AG04449 (cell line): Measurements from ENCODE around the gene SULT1C2.
A peak's percentile ranks its signal among the peaks of the same experiment; 100 is the strongest.

Experiments used
- CTCF ChIA-PET: fragments of 350-600 bp; formaldehyde crosslinking; extraction: SDS; loops from one replicate; lab custom pipeline; 2021; ENCODE audit warnings: antibody characterized with exemption; lab: Yijun Ruan, JAX
- POLR2A ChIA-PET: fragments of 400-600, 350-600 bp; formaldehyde crosslinking; extraction: SDS; loops from one replicate; lab custom pipeline; 2020; ENCODE audit warnings: antibody characterized with exemption, inconsistent platforms; lab: Yijun Ruan, JAX
- DNase-seq: peaks from one replicate; pipeline ENCODE4 v3.0.0-alpha.2; 2010; ENCODE audit warnings: low read depth, low spot score
- H3K4me3 ChIP-seq: 2 replicates; pipeline ENCODE4 v1.5.1; 2011; ENCODE audit warnings: low read depth, mild to moderate bottlenecking, control low read depth, low read length
- TF ChIP-seq, protein P1 (sequence below): IDR thresholded peaks from one replicate; pipeline ENCODE4 v1.5.1; 2011; ENCODE audit warnings: mild to moderate bottlenecking, moderate library complexity, low read length, control low read depth, inconsistent platforms; ENCODE audit not compliant: insufficient read depth; ENCODE audit errors: missing control alignments

Gene SULT1C2

DNA sequence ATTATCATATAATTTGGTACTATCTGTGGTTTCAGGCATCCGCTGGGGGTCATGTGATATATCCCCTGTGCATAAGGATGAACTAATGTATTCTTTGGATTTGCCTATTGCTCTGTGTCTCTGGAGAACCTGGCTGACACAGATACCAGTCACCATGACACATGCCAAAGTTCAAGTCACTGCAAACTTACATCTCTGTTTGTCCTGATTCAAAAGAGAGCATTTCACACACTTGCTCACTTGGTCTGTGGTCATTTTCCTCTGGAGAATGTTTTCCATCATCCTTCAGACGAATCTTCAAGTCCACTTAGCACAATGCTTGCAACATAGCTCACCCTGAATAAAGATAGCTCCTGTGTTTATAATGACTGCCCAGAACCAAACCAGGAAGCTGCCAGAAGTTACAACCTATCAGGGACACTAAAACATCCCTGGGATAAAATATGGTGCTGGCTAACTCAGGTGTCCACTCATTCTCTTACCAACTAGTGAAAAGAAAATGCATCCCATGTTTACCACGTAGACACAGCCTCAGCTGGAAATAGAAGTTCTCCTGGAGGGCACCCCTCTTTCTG lies 30.9 kb upstream of the SULT1C2 start:
- no peak for DNase-seq
- POLR2A ChIA-PET, result no interaction called here
- TF ChIP-seq, protein P1, sequence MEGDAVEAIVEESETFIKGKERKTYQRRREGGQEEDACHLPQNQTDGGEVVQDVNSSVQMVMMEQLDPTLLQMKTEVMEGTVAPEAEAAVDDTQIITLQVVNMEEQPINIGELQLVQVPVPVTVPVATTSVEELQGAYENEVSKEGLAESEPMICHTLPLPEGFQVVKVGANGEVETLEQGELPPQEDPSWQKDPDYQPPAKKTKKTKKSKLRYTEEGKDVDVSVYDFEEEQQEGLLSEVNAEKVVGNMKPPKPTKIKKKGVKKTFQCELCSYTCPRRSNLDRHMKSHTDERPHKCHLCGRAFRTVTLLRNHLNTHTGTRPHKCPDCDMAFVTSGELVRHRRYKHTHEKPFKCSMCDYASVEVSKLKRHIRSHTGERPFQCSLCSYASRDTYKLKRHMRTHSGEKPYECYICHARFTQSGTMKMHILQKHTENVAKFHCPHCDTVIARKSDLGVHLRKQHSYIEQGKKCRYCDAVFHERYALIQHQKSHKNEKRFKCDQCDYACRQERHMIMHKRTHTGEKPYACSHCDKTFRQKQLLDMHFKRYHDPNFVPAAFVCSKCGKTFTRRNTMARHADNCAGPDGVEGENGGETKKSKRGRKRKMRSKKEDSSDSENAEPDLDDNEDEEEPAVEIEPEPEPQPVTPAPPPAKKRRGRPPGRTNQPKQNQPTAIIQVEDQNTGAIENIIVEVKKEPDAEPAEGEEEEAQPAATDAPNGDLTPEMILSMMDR, result no peak

GRCh38 chr2:108260773-108261172 lies 27.9 kb upstream of the SULT1C2 start:
- no peak overlapping the region for H3K4me3 ChIP-seq
- no peak for DNase-seq
- TF ChIP-seq, protein P1, result no peak
- CTCF ChIA-PET, result no interaction called here
- POLR2A ChIA-PET, result no interaction called here

More for the DNA sequence above, 30.9 kb upstream of the SULT1C2 start:
- CTCF ChIA-PET, result no interaction called here
- no peak overlapping the region for H3K4me3 ChIP-seq

- H3K4me3 ChIP-seq, result no peak overlapping the region
- ChIA-PET CTCF (no interaction called here), POLR2A (no interaction called here)
- TF ChIP-seq, protein P1, result no peak
- DNase-seq, result no peak
Observed at GRCh38 chr2:108262036-108262435, 26.7 kb upstream of the SULT1C2 start.

DNA sequence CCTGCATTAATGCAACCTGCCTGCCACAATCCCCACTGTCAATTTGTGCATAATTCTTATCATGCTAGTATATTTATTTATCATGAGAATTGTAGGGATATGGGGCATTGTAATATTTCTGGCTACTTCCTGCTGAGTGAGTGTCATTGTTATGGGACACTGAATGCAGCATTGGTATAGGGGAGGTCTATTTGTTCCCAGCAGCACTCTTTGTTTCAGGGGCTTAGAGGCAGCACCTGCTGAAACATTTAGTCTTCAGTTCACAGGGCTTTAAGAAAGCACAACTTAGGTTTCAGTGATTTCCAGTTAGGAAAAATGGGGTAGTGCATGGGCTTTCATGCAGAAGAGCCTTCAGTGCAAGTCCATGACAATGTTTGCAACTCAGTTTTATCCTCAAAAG lies 25.3 kb upstream of the SULT1C2 start:
- POLR2A ChIA-PET, result no interaction called here
- DNase-seq, result no peak
- CTCF ChIA-PET, result no interaction called here
- H3K4me3 ChIP-seq, result no peak overlapping the region
- TF ChIP-seq, protein P1, result no peak

- POLR2A ChIA-PET, result no interaction called here
- no peak for DNase-seq
- CTCF ChIA-PET, result no interaction called here
- H3K4me3 ChIP-seq, result no peak overlapping the region
- TF ChIP-seq, protein P1, result no peak
Observed at GRCh38 chr2:108266218-108266617, 22.5 kb upstream of the SULT1C2 start.

DNA sequence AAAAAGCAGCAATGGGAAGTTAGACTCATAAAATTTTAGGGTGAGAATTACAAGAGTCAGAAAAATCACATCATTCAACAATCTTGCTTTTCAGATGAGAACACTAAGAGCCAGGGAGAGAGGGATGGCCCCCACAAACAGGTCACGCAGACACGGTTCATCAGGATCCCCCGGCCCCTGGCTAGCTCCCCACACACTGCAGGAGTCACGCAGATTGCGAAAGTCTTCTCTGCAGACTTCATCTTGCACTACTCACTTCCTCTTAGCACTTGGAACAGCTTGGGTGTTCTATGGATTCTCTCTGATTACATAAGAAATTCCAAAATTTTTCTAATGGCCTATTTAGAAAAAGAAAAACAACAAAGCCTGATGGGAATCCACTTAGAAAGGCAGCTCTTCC lies 21.6 kb upstream of the SULT1C2 start:
- peak; percentile 17 for DNase-seq
- TF ChIP-seq, protein P1, result no peak
- CTCF ChIA-PET, result no interaction called here
- POLR2A ChIA-PET, result no interaction called here
- no peak overlapping the region for H3K4me3 ChIP-seq
